ENCODE results near the gene PPP6R1. TPM values are rescaled to one million over a fixed set of nuclear protein-coding genes. Genes with fewer than 3 reads are reported as not detected.

Gene PPP6R1
- total and polyA plus RNA-seq, 2 of the 13 experiments (the other 11 are each of a cell fraction or from before 2014, with no cell fraction given), result 25.8 to 54.0 TPM

GRCh38 chr19:55279770-55280643, 21.2 kb upstream of the PPP6R1 start, which contains the start of gene HSPBP1 (continued):
- TF ChIP-seq, protein P1, sequence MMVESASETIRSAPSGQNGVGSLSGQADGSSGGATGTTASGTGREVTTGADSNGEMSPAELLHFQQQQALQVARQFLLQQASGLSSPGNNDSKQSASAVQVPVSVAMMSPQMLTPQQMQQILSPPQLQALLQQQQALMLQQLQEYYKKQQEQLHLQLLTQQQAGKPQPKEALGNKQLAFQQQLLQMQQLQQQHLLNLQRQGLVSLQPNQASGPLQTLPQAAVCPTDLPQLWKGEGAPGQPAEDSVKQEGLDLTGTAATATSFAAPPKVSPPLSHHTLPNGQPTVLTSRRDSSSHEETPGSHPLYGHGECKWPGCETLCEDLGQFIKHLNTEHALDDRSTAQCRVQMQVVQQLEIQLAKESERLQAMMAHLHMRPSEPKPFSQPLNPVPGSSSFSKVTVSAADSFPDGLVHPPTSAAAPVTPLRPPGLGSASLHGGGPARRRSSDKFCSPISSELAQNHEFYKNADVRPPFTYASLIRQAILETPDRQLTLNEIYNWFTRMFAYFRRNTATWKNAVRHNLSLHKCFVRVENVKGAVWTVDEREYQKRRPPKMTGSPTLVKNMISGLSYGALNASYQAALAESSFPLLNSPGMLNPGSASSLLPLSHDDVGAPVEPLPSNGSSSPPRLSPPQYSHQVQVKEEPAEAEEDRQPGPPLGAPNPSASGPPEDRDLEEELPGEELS (CRISPR knock-in tag; IDR thresholded peaks at IDR 0.05), result no peak
- no peak for TF ChIP-seq SNAI1 (CRISPR knock-in tag; IDR thresholded peaks at IDR 0.05; ENCODE audit: borderline replicate concordance)
- TF ChIP-seq THAP9 (CRISPR knock-in tag; IDR thresholded peaks at IDR 0.05; ENCODE audit: borderline replicate concordance), result peak; percentile 93
- no peak for TF ChIP-seq ZNF672 (CRISPR knock-in tag; IDR thresholded peaks at IDR 0.05)
- no peak for TF ChIP-seq ZNF879 (CRISPR knock-in tag; IDR thresholded peaks at IDR 0.05)
- TF ChIP-seq, protein P2, sequence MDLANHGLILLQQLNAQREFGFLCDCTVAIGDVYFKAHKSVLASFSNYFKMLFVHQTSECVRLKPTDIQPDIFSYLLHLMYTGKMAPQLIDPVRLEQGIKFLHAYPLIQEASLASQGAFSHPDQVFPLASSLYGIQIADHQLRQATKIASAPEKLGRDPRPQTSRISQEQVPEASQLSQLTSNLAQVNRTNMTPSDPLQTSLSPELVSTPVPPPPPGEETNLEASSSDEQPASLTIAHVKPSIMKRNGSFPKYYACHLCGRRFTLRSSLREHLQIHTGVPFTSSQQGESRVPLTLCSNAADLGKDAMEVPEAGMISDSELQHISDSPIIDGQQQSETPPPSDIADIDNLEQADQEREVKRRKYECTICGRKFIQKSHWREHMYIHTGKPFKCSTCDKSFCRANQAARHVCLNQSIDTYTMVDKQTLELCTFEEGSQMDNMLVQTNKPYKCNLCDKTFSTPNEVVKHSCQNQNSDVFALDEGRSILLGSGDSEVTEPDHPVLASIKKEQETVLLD (CRISPR knock-in tag; IDR thresholded peaks at IDR 0.05; ENCODE audit: low read depth), result 0 out of 2 replicates have a peak, but pooled peaks have one; percentile 38
- no peak for TF ChIP-seq MATR3 (CRISPR knock-in tag; IDR thresholded peaks at IDR 0.05)
- peak; percentile 89 for TF ChIP-seq ELF1 (CRISPR knock-in tag; IDR thresholded peaks at IDR 0.05)
- TF ChIP-seq ZNF251 (CRISPR knock-in tag; IDR thresholded peaks at IDR 0.05), result no peak
- peak; percentile 29; the same call in 1 of the 2 replicates for TF ChIP-seq RXRA (CRISPR knock-in tag; IDR thresholded peaks at IDR 0.05)
- peak; percentile 93 for TF ChIP-seq TBX3 (IDR thresholded peaks at IDR 0.05; ENCODE audit: borderline replicate concordance)
- no peak for TF ChIP-seq AKAP8 (CRISPR knock-in tag; IDR thresholded peaks at IDR 0.05)
- no peak for TF ChIP-seq ZNF652 (CRISPR knock-in tag; IDR thresholded peaks at IDR 0.05; ENCODE audit: borderline replicate concordance, low read depth)
- TF ChIP-seq TBP (CRISPR knock-in tag; IDR thresholded peaks at IDR 0.05), result no peak
- TF ChIP-seq ZFP36L1 (CRISPR knock-in tag; IDR thresholded peaks at IDR 0.05), result no peak
- TF ChIP-seq SAP130 (CRISPR knock-in tag; IDR thresholded peaks at IDR 0.05; ENCODE audit: low read depth), result peak; percentile 96
- peak; percentile 91 for TF ChIP-seq NR0B2 (CRISPR knock-in tag; IDR thresholded peaks at IDR 0.05)
- TF ChIP-seq LCORL (IDR thresholded peaks at IDR 0.05), result no peak
- peak; percentile 51; the same call in 1 of the 2 replicates for TF ChIP-seq LCORL (CRISPR knock-in tag; IDR thresholded peaks at IDR 0.05)
- TF ChIP-seq SP1 (IDR thresholded peaks at IDR 0.05), result no peak
- peak; percentile 89 for TF ChIP-seq SP1 (CRISPR knock-in tag; IDR thresholded peaks at IDR 0.05)
- TF ChIP-seq NFRKB (IDR thresholded peaks at IDR 0.05), result 0 out of 2 replicates have a peak, but pooled peaks have one; percentile 34
